HG03095 (cell line): ENCODE results near the gene NR2F2.

Experiments
- ATAC-seq: cut with Tn5 transposase; IDR thresholded peaks from one replicate; pipeline ENCODE4 v1.9.1; 2021; ENCODE audit warnings: moderate library complexity; ENCODE audit not compliant: unreplicated experiment

NR2F2 gene

GRCh38 chr15:96331144-96331944 is 844 bp downstream of the NR2F2 start:
- peak; percentile 3 for ATAC-seq

- no peak for ATAC-seq
Observed at GRCh38 chr15:96331945-96332636, 1.6 kb downstream of the NR2F2 start.

- no peak for ATAC-seq
Observed at GRCh38 chr15:96332637-96333121, 2.2 kb downstream of the NR2F2 start.

GRCh38 chr15:96333131-96334016 is 2.9 kb downstream of the NR2F2 start:
- ATAC-seq: no peak

GRCh38 chr15:96334017-96334704 is 3.7 kb downstream of the NR2F2 start:
- no peak for ATAC-seq

- ATAC-seq: no peak
Observed at GRCh38 chr15:96334705-96335410, 4.4 kb downstream of the NR2F2 start.

- no peak for ATAC-seq
Observed at GRCh38 chr15:96335411-96336024, 5.0 kb downstream of the NR2F2 start.

- no peak for ATAC-seq
Observed at GRCh38 chr15:96336108-96336595, 5.7 kb downstream of the NR2F2 start.

GRCh38 chr15:96336596-96337364 is 6.3 kb downstream of the NR2F2 start:
- no peak for ATAC-seq

- ATAC-seq: no peak
Observed at GRCh38 chr15:96337365-96338023, 7.0 kb downstream of the NR2F2 start.

- ATAC-seq: no peak
Observed at GRCh38 chr15:96338074-96338765, 7.7 kb downstream of the NR2F2 start.

- no peak for ATAC-seq
Observed at GRCh38 chr15:96338766-96339618, 8.5 kb downstream of the NR2F2 start.

- no peak for ATAC-seq
Observed at GRCh38 chr15:96339619-96340347, 9.3 kb downstream of the NR2F2 start.

- no peak for ATAC-seq
Observed at GRCh38 chr15:96340348-96340597, 9.8 kb downstream of the NR2F2 start.

- no peak for ATAC-seq
Observed at GRCh38 chr15:96340598-96341512, 10.4 kb downstream of the NR2F2 start.
